WERI-Rb-1 (cell line): ENCODE data around the gene GJC2.

Experiments used
- DNase-seq: peaks from one replicate; pipeline ENCODE4 v3.0.0-alpha.2; 2020
- H3K27ac ChIP-seq: fragments of 250-450 bp; sonication (Bioruptor Pico); 2 replicates; pipeline ENCODE4 v1.5.1; 2020; ENCODE audit warnings: mild to moderate bottlenecking, moderate library complexity
- H3K27me3 ChIP-seq: fragments of 250-450 bp; sonication (Bioruptor Pico); 2 replicates; pipeline ENCODE4 v1.5.1; 2021; ENCODE audit warnings: mild to moderate bottlenecking, low read depth, moderate library complexity; ENCODE audit not compliant: insufficient read depth, severe bottlenecking
- H3K36me3 ChIP-seq: fragments of 250-450 bp; sonication (Bioruptor Pico); 2 replicates; pipeline ENCODE4 v1.5.1; 2020; ENCODE audit warnings: mild to moderate bottlenecking, moderate library complexity
- H3K4me3 ChIP-seq: 2 replicates; pipeline ENCODE4 v1.5.1; 2011; ENCODE audit warnings: low read depth, mild to moderate bottlenecking, control low read depth, low read length
- H3K9me3 ChIP-seq: fragments of 250-450 bp; sonication (Bioruptor Pico); 2 replicates; pipeline ENCODE4 v1.5.1; 2021; ENCODE audit warnings: mild to moderate bottlenecking, moderate library complexity; ENCODE audit not compliant: severe bottlenecking
- TF ChIP-seq, protein P1 (sequence below): IDR thresholded peaks from 2 replicates; pipeline ENCODE4 v1.5.1; 2011; ENCODE audit warnings: low read depth, mild to moderate bottlenecking, control low read depth, inconsistent platforms, low read length

GJC2 gene

DNA sequence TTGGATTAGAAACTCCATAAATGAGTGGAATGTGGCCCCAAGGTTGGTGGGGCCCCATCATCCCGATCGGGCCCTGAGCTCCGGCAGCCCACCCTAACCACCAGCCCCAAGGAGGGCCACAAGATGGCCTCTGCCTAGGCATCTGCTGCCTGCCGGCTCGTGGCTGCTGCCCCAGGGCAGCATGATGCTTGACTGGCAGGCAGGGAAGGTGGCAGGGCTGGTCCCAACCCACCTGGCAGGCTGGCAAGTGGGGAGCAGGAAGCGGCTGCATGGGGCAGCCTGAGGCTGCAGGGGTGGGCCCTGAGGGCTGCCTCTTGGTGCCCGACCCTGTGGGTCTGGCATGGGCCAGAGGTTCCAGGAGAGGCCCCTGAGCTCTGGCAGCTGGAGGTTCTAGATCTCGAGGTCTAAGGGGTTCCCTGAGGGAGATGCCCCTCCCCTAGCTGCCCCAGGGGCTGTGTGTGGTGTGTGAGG, 760 bp upstream of the GJC2 start:
- no peaks in the 10 kb centered on the region for H3K9me3 ChIP-seq
- TF ChIP-seq, protein P1, sequence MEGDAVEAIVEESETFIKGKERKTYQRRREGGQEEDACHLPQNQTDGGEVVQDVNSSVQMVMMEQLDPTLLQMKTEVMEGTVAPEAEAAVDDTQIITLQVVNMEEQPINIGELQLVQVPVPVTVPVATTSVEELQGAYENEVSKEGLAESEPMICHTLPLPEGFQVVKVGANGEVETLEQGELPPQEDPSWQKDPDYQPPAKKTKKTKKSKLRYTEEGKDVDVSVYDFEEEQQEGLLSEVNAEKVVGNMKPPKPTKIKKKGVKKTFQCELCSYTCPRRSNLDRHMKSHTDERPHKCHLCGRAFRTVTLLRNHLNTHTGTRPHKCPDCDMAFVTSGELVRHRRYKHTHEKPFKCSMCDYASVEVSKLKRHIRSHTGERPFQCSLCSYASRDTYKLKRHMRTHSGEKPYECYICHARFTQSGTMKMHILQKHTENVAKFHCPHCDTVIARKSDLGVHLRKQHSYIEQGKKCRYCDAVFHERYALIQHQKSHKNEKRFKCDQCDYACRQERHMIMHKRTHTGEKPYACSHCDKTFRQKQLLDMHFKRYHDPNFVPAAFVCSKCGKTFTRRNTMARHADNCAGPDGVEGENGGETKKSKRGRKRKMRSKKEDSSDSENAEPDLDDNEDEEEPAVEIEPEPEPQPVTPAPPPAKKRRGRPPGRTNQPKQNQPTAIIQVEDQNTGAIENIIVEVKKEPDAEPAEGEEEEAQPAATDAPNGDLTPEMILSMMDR = no peak
- DNase-seq = no peak
- H3K27ac ChIP-seq = peak overlapping the region; percentile 82
- no peak overlapping the region; the same call in 1 of the 2 replicates for H3K4me3 ChIP-seq
- no peaks in the 10 kb centered on the region for H3K27me3 ChIP-seq
- H3K36me3 ChIP-seq = peaks cover 5% of the 10 kb centered on the region

DNA sequence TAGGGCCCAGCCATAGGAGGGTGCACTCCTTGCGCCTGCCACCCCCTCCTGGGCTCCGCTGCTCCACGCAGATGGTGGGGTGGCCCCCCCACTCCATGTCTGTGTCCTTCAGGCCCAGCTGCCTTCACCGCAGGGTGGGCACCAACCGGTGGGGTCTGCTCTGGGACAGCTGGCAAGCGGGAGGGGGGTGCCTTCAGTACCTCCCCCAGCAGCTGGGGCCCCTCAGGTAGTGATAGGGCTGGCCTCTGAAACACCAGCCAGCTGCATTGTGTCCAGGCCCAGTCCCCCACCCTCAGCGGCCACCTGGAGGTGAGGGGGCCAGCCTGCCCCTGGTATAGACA, 360 bp downstream of the GJC2 start:
- Histone ChIP-seq H3K27me3 (no peaks in the 10 kb centered on the region), H3K27ac (peak overlapping the region; percentile 82), H3K36me3 (peaks cover 5% of the 10 kb centered on the region), H3K9me3 (no peaks in the 10 kb centered on the region), H3K4me3 (peak overlapping the region; percentile 52)
- TF ChIP-seq, protein P1 = no peak
- DNase-seq = no peak

DNA sequence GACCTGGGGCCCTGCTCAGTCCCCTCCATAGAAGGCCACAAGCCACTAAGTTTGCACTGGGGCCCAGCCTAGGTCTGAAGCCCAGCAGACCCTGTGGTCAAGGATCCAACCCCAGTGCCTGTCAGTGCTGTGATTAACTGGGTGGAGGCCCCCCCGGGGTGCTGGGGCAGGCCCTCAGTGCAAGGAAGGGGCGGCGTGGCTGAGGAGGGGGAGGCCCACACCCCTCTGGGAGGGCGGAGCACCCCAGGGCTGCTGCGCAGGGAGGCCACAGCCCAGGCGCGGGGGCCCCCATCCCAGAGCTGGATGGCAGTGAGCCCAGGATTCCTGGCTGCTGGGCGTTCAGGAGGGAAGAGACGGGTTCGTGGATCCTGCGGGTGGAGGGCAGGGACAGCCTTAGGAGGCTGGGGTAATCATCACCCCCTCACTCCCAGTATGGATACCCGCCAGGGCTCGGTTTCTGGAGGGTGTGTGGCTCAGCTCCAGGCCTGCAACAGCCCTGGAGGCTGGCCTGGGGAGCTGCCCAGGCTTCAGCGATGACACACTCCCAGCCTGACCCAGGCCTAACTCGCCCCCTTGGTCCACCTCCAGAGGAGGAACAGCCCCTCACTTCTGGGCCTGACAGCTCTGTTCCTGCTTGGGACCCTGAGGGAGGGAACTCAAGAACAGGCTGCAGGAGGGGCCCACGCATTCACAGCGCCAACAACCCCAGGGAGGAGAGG, 890 bp downstream of the GJC2 start:
- Histone ChIP-seq H3K9me3 (no peaks in the 10 kb centered on the region), H3K27me3 (no peaks in the 10 kb centered on the region), H3K4me3 (peak overlapping the region; percentile 52), H3K27ac (peak overlapping the region; percentile 82), H3K36me3 (peaks cover 5% of the 10 kb centered on the region)
- TF ChIP-seq, protein P1 = no peak
- DNase-seq = no peak

DNA sequence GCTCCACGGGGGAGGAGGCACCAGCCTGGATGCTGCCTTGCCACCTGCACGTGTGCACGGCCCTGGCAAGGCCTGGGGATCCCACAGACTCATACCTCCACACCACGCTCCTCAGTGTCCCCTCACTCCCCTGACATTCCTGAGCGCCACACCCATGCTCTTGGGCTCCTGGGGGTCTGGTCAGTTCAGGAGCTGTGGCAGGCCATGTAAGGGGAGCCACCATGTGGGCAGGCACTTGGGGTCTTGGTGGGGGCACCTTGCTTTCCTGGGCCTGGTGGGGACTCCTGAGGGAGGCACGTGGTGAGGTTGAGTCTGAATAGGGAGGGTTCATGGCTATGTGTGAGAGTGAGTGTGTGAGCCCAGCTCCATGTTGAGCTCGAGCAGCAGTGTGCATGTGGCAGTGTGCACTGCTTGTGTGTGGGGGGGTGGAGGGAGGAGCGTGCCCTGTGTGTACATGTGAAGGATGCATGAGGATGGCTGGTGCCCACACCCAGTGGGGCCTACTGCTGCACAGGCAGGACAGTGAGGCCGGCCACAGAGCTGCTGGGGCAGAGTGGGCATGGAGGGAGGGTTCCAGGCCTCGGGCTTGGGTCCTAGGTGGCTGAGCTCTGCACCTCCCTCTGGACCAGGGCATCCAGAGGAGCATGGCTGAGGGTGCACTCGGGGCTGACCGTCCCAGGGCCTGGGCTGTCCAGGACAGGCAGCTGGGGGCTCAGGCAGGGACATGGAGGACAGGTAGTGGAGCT, 1.6 kb downstream of the GJC2 start:
- TF ChIP-seq, protein P1 = no peak
- Histone ChIP-seq H3K9me3 (no peaks in the 10 kb centered on the region), H3K27ac (no peak overlapping the region; the same call in 1 of the 2 replicates), H3K27me3 (no peaks in the 10 kb centered on the region), H3K36me3 (peaks cover 5% of the 10 kb centered on the region), H3K4me3 (no peak overlapping the region)
- DNase-seq = no peak

DNA sequence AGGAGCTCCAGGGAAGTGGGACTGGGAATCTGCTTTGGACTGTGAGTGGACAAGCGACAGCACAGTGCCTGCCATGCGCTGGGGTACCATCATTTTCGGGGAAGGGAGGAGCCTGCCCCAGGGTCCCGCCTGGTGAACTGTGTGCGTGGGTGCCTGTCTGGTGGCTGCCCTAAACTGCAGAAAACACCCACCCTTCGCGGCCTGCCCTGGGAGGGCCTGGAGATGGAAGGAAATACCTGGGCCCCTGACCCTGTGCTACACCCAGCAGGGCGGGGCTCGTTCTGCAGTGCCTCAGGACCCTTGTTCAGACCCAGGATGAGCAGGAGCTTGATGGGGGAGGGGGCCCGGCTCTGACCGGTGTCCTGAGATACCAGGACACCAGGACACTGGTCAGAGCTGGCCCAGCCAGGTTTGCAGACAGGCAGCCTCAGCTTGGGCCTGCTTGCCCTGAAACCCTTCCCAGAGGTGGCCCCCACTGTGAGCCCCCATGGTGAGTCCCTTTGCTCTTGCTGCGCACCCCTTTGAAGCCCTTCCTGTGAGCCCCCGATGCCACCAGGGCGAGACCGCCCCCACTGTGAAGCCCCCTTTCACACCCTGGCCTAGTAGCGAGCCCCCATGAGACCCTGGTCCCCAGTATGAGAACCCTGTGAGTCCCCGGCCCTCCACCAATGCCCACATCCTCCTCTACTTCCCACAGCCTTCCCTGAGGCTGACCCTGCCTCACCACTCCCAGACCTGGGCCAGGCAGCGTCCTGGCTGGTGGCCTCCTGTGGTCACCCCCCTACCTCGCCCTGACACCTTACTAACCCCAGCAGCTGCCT, 2.6 kb downstream of the GJC2 start:
- Histone ChIP-seq H3K27ac (no peak overlapping the region), H3K9me3 (no peaks in the 10 kb centered on the region), H3K36me3 (peaks cover 5% of the 10 kb centered on the region), H3K27me3 (no peaks in the 10 kb centered on the region), H3K4me3 (no peak overlapping the region)
- TF ChIP-seq, protein P1 = no peak
- no peak for DNase-seq
